GM20431 (cell line): ENCODE results near the gene NDUFAF8.

Source experiments
- in situ Hi-C: fragments of 300-500 bp; cut with MseI, MboI; formaldehyde crosslinking; loops from one replicate; pipeline ENCODE4 v1.15.0; 2020; ENCODE audit warnings: low sequenced_read_pairs; ENCODE audit not compliant: unreplicated experiment

NDUFAF8 gene

GRCh38 chr17:81263371-81264181, 24.5 kb downstream of the NDUFAF8 start:
- in situ Hi-C loops, result no loop called here

- in situ Hi-C loops, result no loop called here
Observed at GRCh38 chr17:81264640-81265039, 25.5 kb downstream of the NDUFAF8 start.

GRCh38 chr17:81265576-81265975, 26.5 kb downstream of the NDUFAF8 start:
- in situ Hi-C loops, result no loop called here

- in situ Hi-C loops, result no loop called here
Observed at GRCh38 chr17:81267390-81268067, 28.4 kb downstream of the NDUFAF8 start.

- in situ Hi-C loops, result no loop called here
Observed at GRCh38 chr17:81270279-81270678, 31.2 kb downstream of the NDUFAF8 start.

GRCh38 chr17:81271226-81271625, 32.1 kb downstream of the NDUFAF8 start:
- in situ Hi-C loops, result no loop called here

GRCh38 chr17:81272616-81273015, 33.5 kb downstream of the NDUFAF8 start:
- in situ Hi-C loops, result no loop called here

GRCh38 chr17:81273698-81274470, 34.8 kb downstream of the NDUFAF8 start:
- in situ Hi-C loops, result no loop called here

GRCh38 chr17:81274471-81274855, 35.3 kb downstream of the NDUFAF8 start:
- in situ Hi-C loops, result no loop called here

- in situ Hi-C loops, result no loop called here
Observed at GRCh38 chr17:81276781-81277180, 37.7 kb downstream of the NDUFAF8 start.

- in situ Hi-C loops, result no loop called here
Observed at GRCh38 chr17:81277421-81277820, 38.3 kb downstream of the NDUFAF8 start.

- in situ Hi-C loops, result no loop called here
Observed at GRCh38 chr17:81277946-81278693, 39.0 kb downstream of the NDUFAF8 start.

- in situ Hi-C loops, result no loop called here
Observed at GRCh38 chr17:81278831-81279230, 39.7 kb downstream of the NDUFAF8 start.

- in situ Hi-C loops, result no loop called here
Observed at GRCh38 chr17:81279278-81280275, 40.5 kb downstream of the NDUFAF8 start.

GRCh38 chr17:81280571-81280970, 41.5 kb downstream of the NDUFAF8 start:
- in situ Hi-C loops, result no loop called here

GRCh38 chr17:81282141-81282540, 43.0 kb downstream of the NDUFAF8 start:
- in situ Hi-C loops, result no loop called here

GRCh38 chr17:81282876-81283275, 43.8 kb downstream of the NDUFAF8 start:
- in situ Hi-C loops, result no loop called here

- in situ Hi-C loops, result no loop called here
Observed at GRCh38 chr17:81285179-81285878, 46.2 kb downstream of the NDUFAF8 start.
